ENCODE results near the gene MAPK4.

DNA sequence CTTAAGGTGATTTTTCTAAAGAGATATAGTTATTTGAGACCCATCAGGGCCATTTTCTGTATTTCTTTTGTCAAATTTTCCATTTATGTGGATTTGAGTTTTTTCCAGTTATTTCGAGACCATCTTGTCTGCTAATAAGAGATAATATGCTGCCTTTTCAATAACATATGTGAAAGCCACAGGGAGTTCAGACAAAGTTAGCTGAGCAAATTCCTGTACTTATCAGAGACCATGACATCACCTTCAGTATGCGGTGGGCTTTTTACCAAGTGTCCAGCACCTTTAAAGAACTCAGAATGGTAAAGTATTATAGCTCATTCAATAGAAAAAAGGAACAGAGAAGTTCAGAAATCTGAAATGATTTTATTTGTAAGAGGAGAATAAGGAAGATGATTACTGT, 11.7 kb downstream of the MAPK4 start:
- TF ChIP-seq, protein P1, sequence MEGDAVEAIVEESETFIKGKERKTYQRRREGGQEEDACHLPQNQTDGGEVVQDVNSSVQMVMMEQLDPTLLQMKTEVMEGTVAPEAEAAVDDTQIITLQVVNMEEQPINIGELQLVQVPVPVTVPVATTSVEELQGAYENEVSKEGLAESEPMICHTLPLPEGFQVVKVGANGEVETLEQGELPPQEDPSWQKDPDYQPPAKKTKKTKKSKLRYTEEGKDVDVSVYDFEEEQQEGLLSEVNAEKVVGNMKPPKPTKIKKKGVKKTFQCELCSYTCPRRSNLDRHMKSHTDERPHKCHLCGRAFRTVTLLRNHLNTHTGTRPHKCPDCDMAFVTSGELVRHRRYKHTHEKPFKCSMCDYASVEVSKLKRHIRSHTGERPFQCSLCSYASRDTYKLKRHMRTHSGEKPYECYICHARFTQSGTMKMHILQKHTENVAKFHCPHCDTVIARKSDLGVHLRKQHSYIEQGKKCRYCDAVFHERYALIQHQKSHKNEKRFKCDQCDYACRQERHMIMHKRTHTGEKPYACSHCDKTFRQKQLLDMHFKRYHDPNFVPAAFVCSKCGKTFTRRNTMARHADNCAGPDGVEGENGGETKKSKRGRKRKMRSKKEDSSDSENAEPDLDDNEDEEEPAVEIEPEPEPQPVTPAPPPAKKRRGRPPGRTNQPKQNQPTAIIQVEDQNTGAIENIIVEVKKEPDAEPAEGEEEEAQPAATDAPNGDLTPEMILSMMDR (IDR thresholded peaks at IDR 0.05; ENCODE audit: insufficient read depth, low read depth, low read length): no peak
- no peak for TF ChIP-seq EZH2 (IDR thresholded peaks at IDR 0.05; ENCODE audit: insufficient read depth, low read length)
